ENCODE results near the gene ZIC2.

ZIC2 gene

GRCh38 chr13:99988529-99989275, 7.1 kb downstream of the ZIC2 start:
- DNase-seq, result peak; percentile 50

- DNase-seq, result no peak
Measured at GRCh38 chr13:99989276-99990125, 7.9 kb downstream of the ZIC2 start.

GRCh38 chr13:99990126-99990977, 8.8 kb downstream of the ZIC2 start:
- DNase-seq, result peak; percentile 52

GRCh38 chr13:99991013-99991827, 9.6 kb downstream of the ZIC2 start:
- peak; percentile 53 for DNase-seq

- no peak for DNase-seq
Measured at GRCh38 chr13:99991828-99992775, 10.5 kb downstream of the ZIC2 start.

GRCh38 chr13:99992949-99993351, 11.4 kb downstream of the ZIC2 start:
- no peak for DNase-seq

GRCh38 chr13:99993660-99994637, 12.4 kb downstream of the ZIC2 start:
- DNase-seq, result no peak

GRCh38 chr13:99994638-99995020, 13.0 kb downstream of the ZIC2 start:
- no peak for DNase-seq

GRCh38 chr13:99995104-99995588, 13.6 kb downstream of the ZIC2 start:
- no peak for DNase-seq

GRCh38 chr13:99995589-99996380, 14.2 kb downstream of the ZIC2 start:
- DNase-seq, result no peak

GRCh38 chr13:99996381-99996973, 14.9 kb downstream of the ZIC2 start:
- no peak for DNase-seq

GRCh38 chr13:99997702-99998214, 16.2 kb downstream of the ZIC2 start:
- no peak for DNase-seq

- DNase-seq, result no peak
Measured at GRCh38 chr13:99998261-99998660, 16.7 kb downstream of the ZIC2 start.

- no peak for DNase-seq
Measured at GRCh38 chr13:100014621-100015020, 33.0 kb downstream of the ZIC2 start.

- DNase-seq, result no peak
Measured at GRCh38 chr13:100019780-100020356, 38.3 kb downstream of the ZIC2 start.

- no peak for DNase-seq
Measured at GRCh38 chr13:100022798-100023197, 41.2 kb downstream of the ZIC2 start.

- no peak for DNase-seq
Measured at GRCh38 chr13:100024023-100024422, 42.4 kb downstream of the ZIC2 start.

GRCh38 chr13:100029933-100030332, 48.3 kb downstream of the ZIC2 start:
- DNase-seq, result no peak
